ENCODE results near the gene SPTBN1.

- TF ChIP-seq CEBPB (IDR thresholded peaks at IDR 0.05): no peak
- TF ChIP-seq, protein P1, sequence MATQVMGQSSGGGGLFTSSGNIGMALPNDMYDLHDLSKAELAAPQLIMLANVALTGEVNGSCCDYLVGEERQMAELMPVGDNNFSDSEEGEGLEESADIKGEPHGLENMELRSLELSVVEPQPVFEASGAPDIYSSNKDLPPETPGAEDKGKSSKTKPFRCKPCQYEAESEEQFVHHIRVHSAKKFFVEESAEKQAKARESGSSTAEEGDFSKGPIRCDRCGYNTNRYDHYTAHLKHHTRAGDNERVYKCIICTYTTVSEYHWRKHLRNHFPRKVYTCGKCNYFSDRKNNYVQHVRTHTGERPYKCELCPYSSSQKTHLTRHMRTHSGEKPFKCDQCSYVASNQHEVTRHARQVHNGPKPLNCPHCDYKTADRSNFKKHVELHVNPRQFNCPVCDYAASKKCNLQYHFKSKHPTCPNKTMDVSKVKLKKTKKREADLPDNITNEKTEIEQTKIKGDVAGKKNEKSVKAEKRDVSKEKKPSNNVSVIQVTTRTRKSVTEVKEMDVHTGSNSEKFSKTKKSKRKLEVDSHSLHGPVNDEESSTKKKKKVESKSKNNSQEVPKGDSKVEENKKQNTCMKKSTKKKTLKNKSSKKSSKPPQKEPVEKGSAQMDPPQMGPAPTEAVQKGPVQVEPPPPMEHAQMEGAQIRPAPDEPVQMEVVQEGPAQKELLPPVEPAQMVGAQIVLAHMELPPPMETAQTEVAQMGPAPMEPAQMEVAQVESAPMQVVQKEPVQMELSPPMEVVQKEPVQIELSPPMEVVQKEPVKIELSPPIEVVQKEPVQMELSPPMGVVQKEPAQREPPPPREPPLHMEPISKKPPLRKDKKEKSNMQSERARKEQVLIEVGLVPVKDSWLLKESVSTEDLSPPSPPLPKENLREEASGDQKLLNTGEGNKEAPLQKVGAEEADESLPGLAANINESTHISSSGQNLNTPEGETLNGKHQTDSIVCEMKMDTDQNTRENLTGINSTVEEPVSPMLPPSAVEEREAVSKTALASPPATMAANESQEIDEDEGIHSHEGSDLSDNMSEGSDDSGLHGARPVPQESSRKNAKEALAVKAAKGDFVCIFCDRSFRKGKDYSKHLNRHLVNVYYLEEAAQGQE (IDR thresholded peaks at IDR 0.05; ENCODE audit: low read depth): no peak
- no peak for TF ChIP-seq NFIC (IDR thresholded peaks at IDR 0.05)
- TF ChIP-seq, protein P2, sequence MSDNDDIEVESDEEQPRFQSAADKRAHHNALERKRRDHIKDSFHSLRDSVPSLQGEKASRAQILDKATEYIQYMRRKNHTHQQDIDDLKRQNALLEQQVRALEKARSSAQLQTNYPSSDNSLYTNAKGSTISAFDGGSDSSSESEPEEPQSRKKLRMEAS (IDR thresholded peaks at IDR 0.05): no peak
- TF ChIP-seq RAD21 (IDR thresholded peaks at IDR 0.05; ENCODE audit: low read depth): no peak
- TF ChIP-seq ZBTB7A (IDR thresholded peaks at IDR 0.05; ENCODE audit: low read depth): no peak
These were observed 161.3 kb downstream of the SPTBN1 start for GRCh38 chr2:54617409-54617808.
